ENCODE data around the gene GNB1. TPM values are rescaled to one million over a fixed set of nuclear protein-coding genes. Genes with fewer than 3 reads are reported as not detected.
A peak's percentile ranks its signal among the peaks of the same experiment; 100 is the strongest.

The GNB1 gene
- total and polyA plus RNA-seq, 2 donors (not counting 1 experiment from before 2014, with no cell fraction given) = 91.3 to 485 TPM

GRCh38 chr1:1775327-1776226 is 115.3 kb downstream of the GNB1 start:
- H3K9me3 ChIP-seq (ENCODE audit: control insufficient read depth, insufficient read depth, low read depth, low read length) = peaks cover 2% of the 10 kb centered on the region
- no peak for DNase-seq (ENCODE audit: low read depth in 2 of 2)
- no peaks in the 10 kb centered on the region for H3K27me3 ChIP-seq (ENCODE audit: control insufficient read depth, insufficient read depth, low read length)
- H3K27ac ChIP-seq (ENCODE audit: insufficient read depth, low read length) = no peak overlapping the region
- no peaks in the 10 kb centered on the region for H3K36me3 ChIP-seq (ENCODE audit: control insufficient read depth, insufficient read depth, low read length)
- TF ChIP-seq, protein P1, sequence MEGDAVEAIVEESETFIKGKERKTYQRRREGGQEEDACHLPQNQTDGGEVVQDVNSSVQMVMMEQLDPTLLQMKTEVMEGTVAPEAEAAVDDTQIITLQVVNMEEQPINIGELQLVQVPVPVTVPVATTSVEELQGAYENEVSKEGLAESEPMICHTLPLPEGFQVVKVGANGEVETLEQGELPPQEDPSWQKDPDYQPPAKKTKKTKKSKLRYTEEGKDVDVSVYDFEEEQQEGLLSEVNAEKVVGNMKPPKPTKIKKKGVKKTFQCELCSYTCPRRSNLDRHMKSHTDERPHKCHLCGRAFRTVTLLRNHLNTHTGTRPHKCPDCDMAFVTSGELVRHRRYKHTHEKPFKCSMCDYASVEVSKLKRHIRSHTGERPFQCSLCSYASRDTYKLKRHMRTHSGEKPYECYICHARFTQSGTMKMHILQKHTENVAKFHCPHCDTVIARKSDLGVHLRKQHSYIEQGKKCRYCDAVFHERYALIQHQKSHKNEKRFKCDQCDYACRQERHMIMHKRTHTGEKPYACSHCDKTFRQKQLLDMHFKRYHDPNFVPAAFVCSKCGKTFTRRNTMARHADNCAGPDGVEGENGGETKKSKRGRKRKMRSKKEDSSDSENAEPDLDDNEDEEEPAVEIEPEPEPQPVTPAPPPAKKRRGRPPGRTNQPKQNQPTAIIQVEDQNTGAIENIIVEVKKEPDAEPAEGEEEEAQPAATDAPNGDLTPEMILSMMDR (conservative IDR thresholded peaks at IDR 0.05 in 1 of 2, IDR thresholded peaks at IDR 0.05 in 1 of 2; ENCODE audit: low read depth in 1 of 2, low read length in 2 of 2) = no peak
- no peak for TF ChIP-seq EZH2 (IDR thresholded peaks at IDR 0.05; ENCODE audit: low read length, missing control alignments)
- H3K79me2 ChIP-seq (ENCODE audit: control insufficient read depth, insufficient read depth, low read length) = peaks cover 55% of the 10 kb centered on the region
- no peak overlapping the region for H2AFZ ChIP-seq (ENCODE audit: low read length)
- no peak overlapping the region for H3K9ac ChIP-seq (ENCODE audit: insufficient read depth, low read length)
- peak overlapping the region; percentile 49 for H3K4me2 ChIP-seq (ENCODE audit: extremely low read depth, insufficient read depth, low read length)
- no peaks in the 10 kb centered on the region for H4K20me1 ChIP-seq (ENCODE audit: control insufficient read depth, extremely low read depth, insufficient read depth, low read length)
- peaks cover 8% of the 10 kb centered on the region for H3K4me1 ChIP-seq (ENCODE audit: control insufficient read depth, extremely low read depth, insufficient read depth, low read length)
- no peak overlapping the region for H3K4me3 ChIP-seq (replicated peaks in 1 of 4; ENCODE audit: control extremely low read depth in 1 of 4, insufficient read depth in 1 of 4, low read depth in 3 of 4, low read length in 4 of 4)

- no peak overlapping the region for H3K9ac ChIP-seq (ENCODE audit: insufficient read depth, low read length)
- peaks cover 2% of the 10 kb centered on the region for H3K4me1 ChIP-seq (ENCODE audit: control insufficient read depth, extremely low read depth, insufficient read depth, low read length)
- peaks cover 2% of the 10 kb centered on the region for H3K9me3 ChIP-seq (ENCODE audit: control insufficient read depth, insufficient read depth, low read depth, low read length)
- H3K4me2 ChIP-seq (ENCODE audit: extremely low read depth, insufficient read depth, low read length) = no peak overlapping the region
- no peaks in the 10 kb centered on the region for H3K27me3 ChIP-seq (ENCODE audit: control insufficient read depth, insufficient read depth, low read length)
- H2AFZ ChIP-seq (ENCODE audit: low read length) = no peak overlapping the region
- H3K36me3 ChIP-seq (ENCODE audit: control insufficient read depth, insufficient read depth, low read length) = no peaks in the 10 kb centered on the region
- TF ChIP-seq EZH2 (IDR thresholded peaks at IDR 0.05; ENCODE audit: low read length, missing control alignments) = no peak
- TF ChIP-seq, protein P1 (conservative IDR thresholded peaks at IDR 0.05 in 1 of 2, IDR thresholded peaks at IDR 0.05 in 1 of 2; ENCODE audit: low read depth in 1 of 2, low read length in 2 of 2) = no peak
- no peak overlapping the region for H3K4me3 ChIP-seq (replicated peaks in 1 of 4; ENCODE audit: control extremely low read depth in 1 of 4, insufficient read depth in 1 of 4, low read depth in 3 of 4, low read length in 4 of 4)
- no peak for DNase-seq (ENCODE audit: low read depth in 2 of 2)
- no peak overlapping the region for H3K27ac ChIP-seq (ENCODE audit: insufficient read depth, low read length)
- H4K20me1 ChIP-seq (ENCODE audit: control insufficient read depth, extremely low read depth, insufficient read depth, low read length) = no peaks in the 10 kb centered on the region
- H3K79me2 ChIP-seq (ENCODE audit: control insufficient read depth, insufficient read depth, low read length) = peaks cover 59% of the 10 kb centered on the region
Measured at GRCh38 chr1:1773874-1774273, 117.0 kb downstream of the GNB1 start.

DNA sequence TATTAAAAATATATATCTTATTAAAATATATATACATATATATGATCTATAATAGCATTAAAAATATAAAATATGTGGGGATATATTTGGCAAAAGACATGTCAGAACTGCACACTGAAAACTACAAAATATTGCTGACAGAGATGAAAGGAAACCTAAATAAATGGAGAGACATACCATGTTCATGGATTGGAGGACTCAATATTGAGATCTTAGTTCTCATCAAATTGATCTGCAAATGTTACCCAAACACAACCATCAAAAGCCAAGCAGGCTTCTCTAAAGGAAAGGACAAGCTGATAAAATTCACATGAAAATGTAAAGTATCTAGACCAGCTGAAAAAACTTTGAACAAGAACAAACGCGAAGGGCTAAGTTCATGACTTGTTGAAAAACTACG is 119.8 kb downstream of the GNB1 start:
- peaks cover 60% of the 10 kb centered on the region for H3K79me2 ChIP-seq (ENCODE audit: control insufficient read depth, insufficient read depth, low read length)
- no peak overlapping the region for H3K9ac ChIP-seq (ENCODE audit: insufficient read depth, low read length)
- no peak overlapping the region for H2AFZ ChIP-seq (ENCODE audit: low read length)
- no peaks in the 10 kb centered on the region for H4K20me1 ChIP-seq (ENCODE audit: control insufficient read depth, extremely low read depth, insufficient read depth, low read length)
- no peaks in the 10 kb centered on the region for H3K36me3 ChIP-seq (ENCODE audit: control insufficient read depth, insufficient read depth, low read length)
- no peak overlapping the region for H3K4me3 ChIP-seq (replicated peaks in 1 of 4; ENCODE audit: control extremely low read depth in 1 of 4, insufficient read depth in 1 of 4, low read depth in 3 of 4, low read length in 4 of 4)
- peaks cover 2% of the 10 kb centered on the region for H3K9me3 ChIP-seq (ENCODE audit: control insufficient read depth, insufficient read depth, low read depth, low read length)
- TF ChIP-seq, protein P1 (conservative IDR thresholded peaks at IDR 0.05 in 1 of 2, IDR thresholded peaks at IDR 0.05 in 1 of 2; ENCODE audit: low read depth in 1 of 2, low read length in 2 of 2) = no peak
- no peak for TF ChIP-seq EZH2 (IDR thresholded peaks at IDR 0.05; ENCODE audit: low read length, missing control alignments)
- no peaks in the 10 kb centered on the region for H3K4me1 ChIP-seq (ENCODE audit: control insufficient read depth, extremely low read depth, insufficient read depth, low read length)
- no peak for DNase-seq (ENCODE audit: low read depth in 2 of 2)
- no peaks in the 10 kb centered on the region for H3K27me3 ChIP-seq (ENCODE audit: control insufficient read depth, insufficient read depth, low read length)
- no peak overlapping the region for H3K27ac ChIP-seq (ENCODE audit: insufficient read depth, low read length)
- no peak overlapping the region for H3K4me2 ChIP-seq (ENCODE audit: extremely low read depth, insufficient read depth, low read length)
